ENCODE data around the gene IGHMBP2. TPM values are rescaled to one million over a fixed set of nuclear protein-coding genes. Genes with fewer than 3 reads are reported as not detected.

IGHMBP2 gene
- total and polyA plus RNA-seq, 2 of the 8 experiments (the other 6 are each of a cell fraction or from before 2014, with no cell fraction given), result 8.4 to 17.6 TPM

- TF ChIP-seq CTCF (IDR thresholded peaks at IDR 0.05; ENCODE audit: control extremely low read depth in 1 of 3, insufficient read depth in 1 of 3, low read depth in 1 of 3, low read length in 3 of 3) (no peak), NRF1 (IDR thresholded peaks at IDR 0.05; ENCODE audit: low read depth, low read length) (no peak), FOSL1 (IDR thresholded peaks at IDR 0.05; ENCODE audit: insufficient read depth, low read depth, low read length) (no peak), MAFK (IDR thresholded peaks at IDR 0.05; ENCODE audit: low read depth, low read length) (no peak), CHD1 (IDR thresholded peaks at IDR 0.05; ENCODE audit: low read depth, low read length) (no peak)
- TF ChIP-seq, protein P1, sequence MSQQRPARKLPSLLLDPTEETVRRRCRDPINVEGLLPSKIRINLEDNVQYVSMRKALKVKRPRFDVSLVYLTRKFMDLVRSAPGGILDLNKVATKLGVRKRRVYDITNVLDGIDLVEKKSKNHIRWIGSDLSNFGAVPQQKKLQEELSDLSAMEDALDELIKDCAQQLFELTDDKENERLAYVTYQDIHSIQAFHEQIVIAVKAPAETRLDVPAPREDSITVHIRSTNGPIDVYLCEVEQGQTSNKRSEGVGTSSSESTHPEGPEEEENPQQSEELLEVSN (IDR thresholded peaks at IDR 0.05), result no peak
Observed at GRCh38 chr11:68934666-68935065, 31.0 kb downstream of the IGHMBP2 start (continued).

Measured in H1 (cell line).